GM12872 (cell line): ENCODE results near the gene UNC5A.

Source experiments
- TF ChIP-seq, protein P1 (sequence below): IDR thresholded peaks from 3 replicates; pipeline ENCODE4 v1.5.1; 2011; ENCODE audit warnings: low read depth, mild to moderate bottlenecking, low read length, moderate library complexity; ENCODE audit not compliant: insufficient read depth

Gene UNC5A

DNA sequence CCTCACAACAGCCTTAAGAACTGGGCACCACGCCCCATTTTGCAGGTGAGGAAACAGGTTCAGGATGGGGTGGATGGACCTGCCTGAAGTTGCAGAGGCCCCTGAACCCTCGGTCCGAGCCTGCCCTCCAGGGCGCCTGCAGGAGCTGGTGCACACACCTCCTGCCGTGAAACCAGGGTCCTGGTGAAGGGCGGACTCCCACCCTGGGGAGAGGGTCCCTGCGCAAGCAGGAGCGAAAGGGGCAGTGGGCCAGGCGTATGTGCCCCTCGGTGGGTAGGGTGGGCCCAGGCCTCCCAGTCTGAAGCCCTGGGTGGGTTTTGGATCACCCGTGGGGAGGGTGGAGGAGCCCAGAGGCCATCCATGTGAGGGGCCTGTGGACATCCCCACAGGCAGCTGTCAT lies 50.9 kb downstream of the UNC5A start:
- TF ChIP-seq, protein P1, sequence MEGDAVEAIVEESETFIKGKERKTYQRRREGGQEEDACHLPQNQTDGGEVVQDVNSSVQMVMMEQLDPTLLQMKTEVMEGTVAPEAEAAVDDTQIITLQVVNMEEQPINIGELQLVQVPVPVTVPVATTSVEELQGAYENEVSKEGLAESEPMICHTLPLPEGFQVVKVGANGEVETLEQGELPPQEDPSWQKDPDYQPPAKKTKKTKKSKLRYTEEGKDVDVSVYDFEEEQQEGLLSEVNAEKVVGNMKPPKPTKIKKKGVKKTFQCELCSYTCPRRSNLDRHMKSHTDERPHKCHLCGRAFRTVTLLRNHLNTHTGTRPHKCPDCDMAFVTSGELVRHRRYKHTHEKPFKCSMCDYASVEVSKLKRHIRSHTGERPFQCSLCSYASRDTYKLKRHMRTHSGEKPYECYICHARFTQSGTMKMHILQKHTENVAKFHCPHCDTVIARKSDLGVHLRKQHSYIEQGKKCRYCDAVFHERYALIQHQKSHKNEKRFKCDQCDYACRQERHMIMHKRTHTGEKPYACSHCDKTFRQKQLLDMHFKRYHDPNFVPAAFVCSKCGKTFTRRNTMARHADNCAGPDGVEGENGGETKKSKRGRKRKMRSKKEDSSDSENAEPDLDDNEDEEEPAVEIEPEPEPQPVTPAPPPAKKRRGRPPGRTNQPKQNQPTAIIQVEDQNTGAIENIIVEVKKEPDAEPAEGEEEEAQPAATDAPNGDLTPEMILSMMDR, result no peak

DNA sequence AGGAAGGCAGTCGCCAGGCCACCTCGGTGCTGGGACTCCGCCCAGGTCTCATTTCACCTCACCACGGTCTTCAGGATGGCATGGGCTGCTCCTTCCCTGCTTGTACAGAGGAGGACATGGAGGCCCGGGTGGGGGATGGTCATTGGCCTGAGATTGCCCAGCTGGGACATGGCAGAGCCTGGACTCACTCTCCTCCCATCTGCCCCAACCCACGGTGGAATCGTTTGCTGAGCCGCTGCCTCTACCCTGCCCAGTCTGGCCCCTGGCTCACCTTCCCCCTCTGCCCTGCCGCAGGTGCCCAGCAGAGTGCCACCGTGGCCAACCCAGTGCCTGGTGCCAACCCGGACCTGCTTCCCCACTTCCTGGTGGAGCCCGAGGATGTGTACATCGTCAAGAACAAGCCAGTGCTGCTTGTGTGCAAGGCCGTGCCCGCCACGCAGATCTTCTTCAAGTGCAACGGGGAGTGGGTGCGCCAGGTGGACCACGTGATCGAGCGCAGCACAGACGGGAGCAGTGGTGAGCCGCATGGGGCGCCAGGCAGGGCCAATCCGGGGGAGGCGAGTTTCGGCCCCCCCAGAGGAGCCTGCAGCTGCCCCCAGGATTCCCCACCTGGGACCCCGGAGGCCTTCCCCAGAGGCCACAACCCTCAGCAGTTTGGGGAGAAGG lies 52.1 kb downstream of the UNC5A start:
- TF ChIP-seq, protein P1, result no peak

DNA sequence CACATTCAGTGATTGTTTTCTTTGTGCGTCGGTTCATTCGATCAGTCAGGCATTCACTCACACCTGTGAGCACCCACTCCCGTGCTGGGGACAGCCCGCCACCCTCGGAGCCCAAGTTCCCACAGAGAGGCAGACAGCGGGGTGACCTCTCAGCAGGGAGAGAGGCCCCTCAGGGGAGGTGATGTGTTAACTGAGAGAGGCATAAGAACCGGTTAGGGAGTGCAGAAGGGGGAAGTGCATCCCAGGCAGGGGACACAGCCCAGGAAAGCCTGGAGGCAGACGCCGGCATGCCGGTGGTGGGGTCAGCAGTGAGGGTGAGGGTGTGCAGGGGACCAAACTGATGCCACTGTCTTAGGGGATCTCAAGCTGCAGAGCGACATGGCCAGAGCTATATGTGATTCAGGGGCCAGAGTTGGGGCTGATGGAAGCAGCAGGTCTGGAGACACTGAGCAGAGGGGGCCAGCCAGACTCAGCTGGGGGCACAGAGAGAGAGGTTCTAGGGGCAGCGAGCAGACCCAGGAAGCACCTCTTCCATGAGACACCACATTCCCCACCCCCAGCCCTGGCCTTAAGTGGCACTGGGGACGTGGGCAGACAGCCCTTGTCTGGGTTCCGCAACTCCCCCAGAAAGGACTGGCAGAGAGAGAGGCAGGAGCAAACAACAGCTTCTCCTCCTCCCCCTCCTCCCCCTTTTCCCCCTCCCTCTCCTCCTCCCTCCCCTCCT lies 52.8 kb downstream of the UNC5A start:
- TF ChIP-seq, protein P1, result no peak

DNA sequence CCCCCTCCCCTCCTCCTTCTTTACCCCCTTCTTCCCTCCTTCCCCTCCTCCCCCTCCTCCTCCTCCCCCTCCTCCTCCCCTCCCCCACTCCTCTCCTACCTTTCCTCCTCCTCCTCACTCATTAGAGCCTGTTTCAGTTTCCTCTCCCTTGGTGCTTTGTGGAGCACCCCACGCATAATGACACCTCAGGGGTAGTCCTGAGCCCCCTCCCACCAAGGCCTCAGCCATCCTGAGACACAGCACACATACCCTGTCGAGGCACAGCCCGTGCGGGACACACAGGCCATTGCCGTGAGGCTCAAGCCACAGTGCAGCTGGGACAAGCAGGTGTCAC lies 53.4 kb downstream of the UNC5A start:
- TF ChIP-seq, protein P1, result no peak

DNA sequence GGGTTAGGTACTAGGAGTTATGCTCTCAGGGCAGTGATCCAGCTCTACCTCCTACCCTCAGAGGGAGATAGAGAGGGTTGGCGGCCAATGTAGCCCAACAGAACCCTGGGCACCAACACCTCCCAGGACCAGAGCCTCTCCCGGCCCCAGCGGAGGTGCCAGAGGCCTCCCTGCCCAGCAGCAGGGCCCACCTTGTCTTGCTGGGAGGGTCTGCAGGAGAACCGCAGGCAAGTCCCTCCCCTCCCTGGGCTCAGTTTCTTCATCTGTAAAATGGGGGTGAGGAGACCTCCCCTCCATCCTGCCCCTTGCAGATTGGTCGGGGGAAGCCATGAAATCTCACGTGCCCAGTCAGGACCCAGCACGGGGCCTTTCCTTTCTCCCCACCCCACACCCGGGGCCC lies 54.4 kb downstream of the UNC5A start:
- TF ChIP-seq, protein P1, result no peak

DNA sequence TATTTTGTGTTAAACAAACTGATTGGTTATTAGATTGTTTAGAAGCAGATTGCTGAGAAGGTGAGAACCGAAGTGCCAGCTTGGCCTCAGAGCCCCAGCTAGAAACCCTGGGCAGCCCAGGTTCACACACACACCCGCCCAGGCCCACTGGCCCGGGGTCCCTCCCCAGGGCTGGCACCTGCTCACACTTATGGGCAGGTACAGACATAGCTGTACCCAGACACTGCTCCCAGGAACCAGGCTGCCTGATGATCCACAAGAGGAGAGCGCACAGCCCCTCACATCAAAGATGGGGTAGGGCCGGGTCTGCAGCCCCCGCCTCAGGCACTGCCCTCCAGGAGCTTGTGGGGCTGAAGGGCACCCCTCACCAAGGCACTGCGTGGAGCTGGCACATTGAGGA lies 55.6 kb downstream of the UNC5A start:
- TF ChIP-seq, protein P1, result no peak

DNA sequence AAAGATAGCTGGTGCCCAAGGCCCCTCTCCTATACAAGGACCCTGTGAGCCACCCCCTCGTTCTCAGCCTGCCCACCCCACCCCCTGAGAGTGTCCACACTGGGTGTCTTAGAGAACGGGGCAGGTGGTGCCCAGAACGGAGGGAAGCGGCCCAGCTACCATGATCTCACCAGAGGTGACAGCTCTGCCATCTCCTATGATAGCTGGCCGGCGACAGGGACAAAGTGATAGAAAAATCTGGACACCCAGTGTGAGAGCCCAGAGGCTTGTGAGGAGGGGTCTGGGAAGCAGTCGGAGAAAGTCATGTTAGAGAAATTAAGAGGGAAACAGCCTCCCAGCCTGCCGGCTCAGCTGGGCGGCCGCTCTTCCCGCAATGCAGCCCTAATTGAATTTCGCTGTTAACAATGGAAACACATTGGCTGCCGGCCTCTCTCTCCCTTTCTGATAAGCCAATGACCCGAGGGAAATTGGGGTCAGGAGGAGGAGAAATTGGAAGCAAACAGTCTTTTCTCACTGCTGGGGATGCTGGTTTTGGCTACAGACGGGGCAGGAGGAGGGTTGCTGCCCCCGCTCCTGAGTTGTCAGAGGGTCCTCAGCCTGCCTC lies 56.5 kb downstream of the UNC5A start:
- TF ChIP-seq, protein P1, result no peak
